HCT116 (cell line): ENCODE data around the gene CCDC185. TPM values are rescaled to one million over a fixed set of nuclear protein-coding genes. Genes with fewer than 3 reads are reported as not detected.

Source experiments
- ATAC-seq: fragments of 200-7000 bp; cut with Tn5 transposase; 2 replicates; pipeline ENCODE4 v1.9.1; 2020; ENCODE audit warnings: mild to moderate bottlenecking, moderate library complexity
- BruUV-seq: library from RNA; stranded (reverse); fragments of 400-500 nt; replicated peaks from 2 replicates; lab custom pipeline; 2021; lab: Mats Ljungman, UMichigan
- CTCF ChIA-PET: fragments of 300-600 bp; sonication (Branson Sonifier 250); formaldehyde crosslinking; loops from one replicate; lab custom pipeline; 2021; ENCODE audit warnings: antibody characterized with exemption; lab: Charles Lee
- POLR2A ChIA-PET: fragments of 300-600, 350-600 bp; sonication (Branson Sonifier 250); formaldehyde crosslinking; loops from one replicate; lab custom pipeline; 2021; ENCODE audit warnings: antibody characterized with exemption; lab: Charles Lee
- RAD21 ChIA-PET, 2 experiments: fragments of 300-600 bp; sonication (Branson Sonifier 250); formaldehyde crosslinking; loops; one replicate each; lab custom pipeline; 2023; ENCODE audit warnings: low total read pairs in 2 of 2; ENCODE audit not compliant: uncharacterized antibody in 2 of 2, unreplicated experiment in 2 of 2, low non-redundant PET in 1 of 2; lab: Charles Lee
- DNase-seq: peaks from one replicate; pipeline ENCODE4 v3.0.0-alpha.2; 2010; ENCODE audit warnings: low read depth, low spot score
- H2AFZ ChIP-seq: fragments of 200-600 bp; shearing (Covaris generic), sonication (generic); 2 replicates; pipeline ENCODE4 v1.6.1; 2017; ENCODE audit warnings: low read depth, mixed run types, mixed read lengths, antibody characterized with exemption, low read length; ENCODE audit not compliant: poor library complexity, severe bottlenecking
- H3K27ac ChIP-seq: 2 replicates; pipeline ENCODE4 v1.5.1; 2012; ENCODE audit warnings: low read depth, low read length
- H3K27me3 ChIP-seq: fragments of 200-600 bp; sonication (generic); 2 replicates; pipeline ENCODE4 v1.6.1; 2016; ENCODE audit warnings: mixed run types, low read length, mixed read lengths; ENCODE audit not compliant: insufficient read depth
- H3K36me3 ChIP-seq, 2 experiments: fragments of 200-500 bp in 1 of 2; fragments of 200-600 bp in 1 of 2; sonication (Bioruptor generic) in 1 of 2; sonication (generic) in 1 of 2; 2 replicates each; pipeline versions ENCODE4 v1.5.1 to v1.6.1; 2014 to 2016; ENCODE audit warnings: low read length in 2 of 2, inconsistent platforms in 1 of 2, mixed read lengths in 1 of 2, mixed run types in 1 of 2; ENCODE audit not compliant: insufficient read depth in 2 of 2, control insufficient read depth in 1 of 2
- H3K4me1 ChIP-seq, 2 experiments: fragments of 200-600 bp in 1 of 2; sonication (generic) in 1 of 2; 2 replicates each; pipeline versions ENCODE4 v1.5.1 to v1.6.1; 2012 to 2017; ENCODE audit warnings: low read length in 2 of 2, inconsistent platforms in 1 of 2, mild to moderate bottlenecking in 1 of 2, mixed read lengths in 1 of 2, mixed run types in 1 of 2, moderate library complexity in 1 of 2; ENCODE audit not compliant: insufficient read depth in 2 of 2, control insufficient read depth in 1 of 2
- H3K4me2 ChIP-seq: fragments of 200-600 bp; sonication (generic); 2 replicates; pipeline ENCODE4 v1.6.1; 2017; ENCODE audit warnings: mixed run types, low read length, mixed read lengths
- H3K4me3 ChIP-seq, 2 experiments: fragments of 200-600 bp in 1 of 2; sonication (generic) in 1 of 2; replicated peaks in 1 of 2; 2 replicates each; pipeline ENCODE4 v1.5.1; 2011 to 2016; ENCODE audit warnings: low read length in 2 of 2, control low read depth in 1 of 2, low read depth in 1 of 2, mild to moderate bottlenecking in 1 of 2, mixed read lengths in 1 of 2, mixed run types in 1 of 2
- H3K79me2 ChIP-seq: fragments of 200-600 bp; sonication (generic); 2 replicates; pipeline ENCODE4 v1.6.1; 2017; ENCODE audit warnings: mild to moderate bottlenecking, mixed run types, low read length, moderate library complexity, mixed read lengths; ENCODE audit not compliant: insufficient read depth
- H3K9ac ChIP-seq: fragments of 200-600 bp; sonication (generic); 2 replicates; pipeline ENCODE4 v1.6.1; 2016; ENCODE audit warnings: low read length, mixed read lengths
- H3K9me2 ChIP-seq: fragments of 200-600 bp; sonication (generic), shearing (Covaris generic); 2 replicates; pipeline ENCODE4 v1.6.1; 2017; ENCODE audit warnings: mixed run types, mild to moderate bottlenecking, moderate library complexity; ENCODE audit not compliant: insufficient read depth
- H3K9me3 ChIP-seq, 2 experiments: fragments of 200-500 bp in 1 of 2; fragments of 200-600 bp in 1 of 2; sonication (Bioruptor generic) in 1 of 2; sonication (generic) in 1 of 2; 2 replicates each; pipeline ENCODE4 v1.6.1; 2014 to 2017; ENCODE audit warnings: low read length in 2 of 2, mixed read lengths in 2 of 2, inconsistent platforms in 1 of 2, low read depth in 1 of 2, mild to moderate bottlenecking in 1 of 2, mixed run types in 1 of 2, moderate library complexity in 1 of 2; ENCODE audit not compliant: control insufficient read depth in 1 of 2, insufficient read depth in 1 of 2
- H4K20me1 ChIP-seq: fragments of 200-600 bp; sonication (generic), shearing (Covaris generic); 2 replicates; pipeline ENCODE4 v1.6.1; 2017; ENCODE audit warnings: mixed run types, mild to moderate bottlenecking, moderate library complexity; ENCODE audit not compliant: insufficient read depth
- ATF3 ChIP-seq: IDR thresholded peaks from 2 replicates; pipeline ENCODE4 v1.6.1; 2012
- CBX3 ChIP-seq: IDR thresholded peaks from 2 replicates; pipeline ENCODE4 v1.6.1; 2012; ENCODE audit warnings: low read depth
- EGR1 ChIP-seq: IDR thresholded peaks from 2 replicates; pipeline ENCODE4 v1.6.1; 2012; ENCODE audit warnings: low read depth
- ELF1 ChIP-seq: IDR thresholded peaks from 2 replicates; pipeline ENCODE4 v1.6.1; 2012; ENCODE audit warnings: low read depth, borderline replicate concordance
- EZH2 ChIP-seq: fragments of 200-600 bp; sonication (generic); IDR thresholded peaks from 2 replicates; pipeline ENCODE4 v1.6.1; 2017; ENCODE audit warnings: antibody characterized with exemption, mixed run types
- EZH2phosphoT487 ChIP-seq: fragments of 200-600 bp; IDR thresholded peaks from 2 replicates; pipeline ENCODE4 v1.6.1; 2018; ENCODE audit warnings: antibody characterized with exemption, borderline replicate concordance
- FOSL1 ChIP-seq: IDR thresholded peaks from 2 replicates; pipeline ENCODE4 v1.6.1; 2012; ENCODE audit warnings: low read depth
- JUND ChIP-seq: IDR thresholded peaks from 2 replicates; pipeline ENCODE4 v1.6.1; 2012
- MAX ChIP-seq: IDR thresholded peaks from 2 replicates; pipeline ENCODE4 v1.6.1; 2012
- POLR2A ChIP-seq: IDR thresholded peaks from 2 replicates; pipeline ENCODE4 v1.7.0; 2011; ENCODE audit warnings: borderline replicate concordance; ENCODE audit not compliant: insufficient read depth, insufficient read length; ENCODE audit errors: extremely low read depth
- RAD21 ChIP-seq: IDR thresholded peaks from 2 replicates; pipeline ENCODE4 v1.6.1; 2012; ENCODE audit warnings: low read depth, mild to moderate bottlenecking
- SP1 ChIP-seq: IDR thresholded peaks from 2 replicates; pipeline ENCODE4 v1.6.1; 2012; ENCODE audit warnings: low read depth
- TCF7L2 ChIP-seq: IDR thresholded peaks from 2 replicates; pipeline ENCODE4 v1.7.0; 2011; ENCODE audit warnings: borderline replicate concordance, inconsistent platforms; ENCODE audit not compliant: insufficient read depth, insufficient read length; ENCODE audit errors: extremely low read depth
- ZBTB33 ChIP-seq: IDR thresholded peaks from 2 replicates; pipeline ENCODE4 v1.6.1; 2011; ENCODE audit warnings: mild to moderate bottlenecking, low read length, moderate library complexity; ENCODE audit not compliant: insufficient replicate concordance; ENCODE audit errors: extremely low read depth
- ZFX ChIP-seq: fragments of 450-650 bp; IDR thresholded peaks from 2 replicates; pipeline ENCODE4 v1.6.1; 2017
- ZNF274 ChIP-seq: fragments of 200-500 bp; sonication (Bioruptor generic); IDR thresholded peaks from 2 replicates; pipeline ENCODE4 v1.6.1; 2014; ENCODE audit warnings: mild to moderate bottlenecking, low read depth, low read length, inconsistent platforms
- intact Hi-C: fragments of 100-400 bp; cut with micrococcal nuclease; formaldehyde crosslinking; loops from 2 replicates; pipeline ENCODE4 v1.10.0; 2022
- total RNA-seq: library from RNA; stranded (reverse); gene quantifications from one replicate; pipeline ENCODE4 v1.2.1, GENCODE V29; 2021; ENCODE audit not compliant: unreplicated experiment

CCDC185 gene
- total RNA-seq, 1 experiment from 2014 or later = not detected

- H3K27ac ChIP-seq = no peak overlapping the region
- H3K4me2 ChIP-seq = no peak overlapping the region
- no peak overlapping the region for H2AFZ ChIP-seq
- H3K27me3 ChIP-seq = peaks cover 32% of the 10 kb centered on the region
- H3K79me2 ChIP-seq = no peaks in the 10 kb centered on the region
- H3K9me3 ChIP-seq = no peaks in the 10 kb centered on the region
- no peaks in the 10 kb centered on the region for H3K9me2 ChIP-seq
- H3K36me3 ChIP-seq = no peaks in the 10 kb centered on the region
- no peaks in the 10 kb centered on the region for H3K4me1 ChIP-seq
- TF ChIP-seq EZH2phosphoT487 (no peak), ZBTB33 (no peak), MAX (no peak), EZH2 (no peak), ELF1 (no peak), ATF3 (no peak), CBX3 (no peak), FOSL1 (no peak), POLR2A (no peak), SP1 (no peak), ZFX (no peak), EGR1 (no peak), JUND (no peak), ZNF274 (no peak), RAD21 (no peak), TCF7L2 (no peak)
- intact Hi-C loops = no loop called here
- DNase-seq (no peak), ATAC-seq (no peak)
- no peak overlapping the region for H3K9ac ChIP-seq
- CTCF ChIA-PET = no interaction called here
- POLR2A ChIA-PET = no interaction called here
- BruUV-seq = no TSS peak
- RAD21 ChIA-PET = no interaction called here
- H3K4me3 ChIP-seq = no peak overlapping the region
- no peaks in the 10 kb centered on the region for H4K20me1 ChIP-seq
These were observed 42.8 kb upstream of the CCDC185 start for GRCh38 chr1:223350361-223350908.
